GM12865 (cell line): Measurements from ENCODE around the gene LTB.

Experiments
- DNase-seq: peaks from one replicate; pipeline ENCODE4 v3.0.0; 2010; ENCODE audit warnings: low read depth
- H3K4me3 ChIP-seq: 2 replicates; pipeline ENCODE4 v1.5.1; 2011; ENCODE audit warnings: mild to moderate bottlenecking, low read depth, low read length, control low read depth
- TF ChIP-seq, protein P1 (sequence below): IDR thresholded peaks from 2 replicates; pipeline ENCODE4 v1.5.1; 2011; ENCODE audit warnings: low read length, control low read depth, low read depth, inconsistent platforms; ENCODE audit not compliant: insufficient read depth; ENCODE audit errors: missing control alignments

LTB gene, protein sequence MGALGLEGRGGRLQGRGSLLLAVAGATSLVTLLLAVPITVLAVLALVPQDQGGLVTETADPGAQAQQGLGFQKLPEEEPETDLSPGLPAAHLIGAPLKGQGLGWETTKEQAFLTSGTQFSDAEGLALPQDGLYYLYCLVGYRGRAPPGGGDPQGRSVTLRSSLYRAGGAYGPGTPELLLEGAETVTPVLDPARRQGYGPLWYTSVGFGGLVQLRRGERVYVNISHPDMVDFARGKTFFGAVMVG

DNA sequence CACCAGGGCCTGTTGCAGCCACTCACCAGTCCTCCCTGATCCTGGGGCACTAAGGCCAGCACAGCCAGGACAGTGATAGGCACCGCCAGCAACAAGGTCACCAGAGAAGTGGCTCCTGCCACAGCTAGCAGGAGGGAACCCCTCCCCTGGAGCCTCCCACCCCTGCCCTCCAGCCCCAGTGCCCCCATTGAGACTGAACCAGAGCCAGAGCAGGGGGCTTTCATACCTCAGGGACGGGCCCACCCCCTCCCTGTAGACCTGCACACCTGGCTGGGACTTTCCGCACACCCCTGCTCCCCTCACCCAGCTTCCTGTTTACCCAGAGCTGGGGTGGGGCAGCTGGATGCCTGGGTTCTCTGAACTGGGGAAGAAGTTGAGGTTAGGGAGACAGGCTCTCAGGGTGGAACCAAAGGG is at the start of gene LTB:
LTB (minus strand) TSS at position 195 of the 414 bp plus-strand sequence; CDS start at position 188, 7 bp downstream.
- H3K4me3 ChIP-seq = peak within 1 kb of the TSS; percentile 84
- peak; percentile 55 for DNase-seq
- TF ChIP-seq, protein P1, sequence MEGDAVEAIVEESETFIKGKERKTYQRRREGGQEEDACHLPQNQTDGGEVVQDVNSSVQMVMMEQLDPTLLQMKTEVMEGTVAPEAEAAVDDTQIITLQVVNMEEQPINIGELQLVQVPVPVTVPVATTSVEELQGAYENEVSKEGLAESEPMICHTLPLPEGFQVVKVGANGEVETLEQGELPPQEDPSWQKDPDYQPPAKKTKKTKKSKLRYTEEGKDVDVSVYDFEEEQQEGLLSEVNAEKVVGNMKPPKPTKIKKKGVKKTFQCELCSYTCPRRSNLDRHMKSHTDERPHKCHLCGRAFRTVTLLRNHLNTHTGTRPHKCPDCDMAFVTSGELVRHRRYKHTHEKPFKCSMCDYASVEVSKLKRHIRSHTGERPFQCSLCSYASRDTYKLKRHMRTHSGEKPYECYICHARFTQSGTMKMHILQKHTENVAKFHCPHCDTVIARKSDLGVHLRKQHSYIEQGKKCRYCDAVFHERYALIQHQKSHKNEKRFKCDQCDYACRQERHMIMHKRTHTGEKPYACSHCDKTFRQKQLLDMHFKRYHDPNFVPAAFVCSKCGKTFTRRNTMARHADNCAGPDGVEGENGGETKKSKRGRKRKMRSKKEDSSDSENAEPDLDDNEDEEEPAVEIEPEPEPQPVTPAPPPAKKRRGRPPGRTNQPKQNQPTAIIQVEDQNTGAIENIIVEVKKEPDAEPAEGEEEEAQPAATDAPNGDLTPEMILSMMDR = no peak

DNA sequence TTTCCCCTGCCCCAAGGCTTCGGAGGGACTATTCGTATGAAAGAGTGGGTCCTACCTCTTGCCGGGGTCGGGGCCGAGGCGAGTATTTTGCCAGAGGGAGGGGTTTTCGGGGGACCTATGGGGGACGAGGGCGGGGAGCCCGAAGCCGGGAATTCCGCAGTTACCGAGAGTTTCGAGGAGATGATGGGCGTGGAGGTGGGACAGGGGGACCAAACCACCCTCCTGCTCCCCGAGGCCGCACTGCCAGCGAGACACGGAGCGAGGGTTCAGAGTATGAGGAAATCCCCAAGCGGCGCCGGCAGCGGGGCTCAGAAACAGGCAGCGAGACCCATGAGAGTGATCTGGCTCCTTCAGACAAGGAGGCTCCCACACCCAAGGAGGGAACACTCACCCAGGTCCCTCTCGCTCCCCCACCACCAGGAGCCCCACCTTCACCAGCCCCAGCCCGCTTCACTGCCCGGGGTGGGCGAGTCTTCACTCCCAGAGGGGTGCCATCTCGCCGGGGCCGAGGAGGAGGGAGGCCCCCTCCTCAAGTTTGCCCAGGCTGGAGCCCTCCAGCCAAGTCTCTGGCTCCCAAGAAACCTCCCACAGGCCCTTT is 49.6 kb upstream of the LTB start:
- TF ChIP-seq, protein P1 = no peak
- no peak for DNase-seq
- no peak overlapping the region for H3K4me3 ChIP-seq

DNA sequence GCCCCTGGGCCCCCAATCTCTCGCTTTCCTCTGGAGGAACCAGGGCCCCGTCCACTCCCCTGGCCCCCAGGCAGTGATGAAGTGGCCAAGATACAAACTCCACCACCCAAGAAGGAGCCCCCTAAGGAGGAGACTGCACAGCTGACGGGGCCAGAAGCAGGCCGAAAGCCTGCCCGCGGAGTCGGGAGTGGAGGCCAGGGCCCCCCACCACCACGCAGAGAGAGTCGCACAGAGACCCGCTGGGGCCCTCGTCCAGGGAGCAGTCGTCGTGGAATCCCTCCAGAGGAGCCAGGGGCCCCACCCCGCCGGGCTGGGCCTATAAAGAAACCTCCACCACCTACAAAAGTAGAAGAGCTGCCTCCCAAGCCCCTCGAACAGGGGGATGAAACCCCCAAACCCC is 49.0 kb upstream of the LTB start:
- no peak for DNase-seq
- TF ChIP-seq, protein P1 = no peak
- H3K4me3 ChIP-seq = no peak overlapping the region

DNA sequence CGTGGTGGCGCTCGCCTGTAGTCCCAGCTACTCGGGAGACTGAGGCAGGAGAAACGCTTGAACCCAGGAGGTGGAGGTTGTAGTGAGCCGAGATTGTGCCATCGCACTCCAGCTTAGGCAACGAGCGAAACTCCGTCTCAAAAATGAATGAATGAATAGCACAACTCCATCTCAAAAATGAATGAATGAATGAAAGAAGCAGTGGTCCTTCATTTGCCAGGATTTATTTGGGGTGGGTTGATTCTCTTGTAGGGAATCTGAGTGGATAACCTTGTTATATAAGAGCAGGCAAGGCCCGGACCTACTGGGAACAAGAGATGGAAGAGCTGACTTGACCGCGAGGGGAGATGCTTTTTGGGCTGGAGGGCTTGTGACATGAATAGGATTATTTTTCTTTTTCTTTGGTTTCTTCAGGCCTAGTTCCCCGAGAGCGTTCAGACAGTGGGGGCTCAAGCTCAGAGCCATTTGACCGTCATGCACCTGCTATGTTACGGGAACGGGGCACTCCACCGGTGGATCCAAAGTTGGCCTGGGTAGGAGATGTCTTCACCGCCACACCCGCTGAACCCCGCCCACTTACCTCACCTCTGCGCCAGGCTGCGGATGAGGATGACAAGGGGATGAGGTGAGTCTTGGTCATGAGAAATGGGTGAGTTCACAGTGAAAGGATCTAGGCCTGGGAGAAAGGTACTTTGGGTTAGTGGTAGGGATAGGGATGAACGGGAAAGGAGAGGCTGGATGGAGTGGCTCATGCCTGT is 48.1 kb upstream of the LTB start:
- H3K4me3 ChIP-seq = no peak overlapping the region
- no peak for DNase-seq
- TF ChIP-seq, protein P1 = no peak

DNA sequence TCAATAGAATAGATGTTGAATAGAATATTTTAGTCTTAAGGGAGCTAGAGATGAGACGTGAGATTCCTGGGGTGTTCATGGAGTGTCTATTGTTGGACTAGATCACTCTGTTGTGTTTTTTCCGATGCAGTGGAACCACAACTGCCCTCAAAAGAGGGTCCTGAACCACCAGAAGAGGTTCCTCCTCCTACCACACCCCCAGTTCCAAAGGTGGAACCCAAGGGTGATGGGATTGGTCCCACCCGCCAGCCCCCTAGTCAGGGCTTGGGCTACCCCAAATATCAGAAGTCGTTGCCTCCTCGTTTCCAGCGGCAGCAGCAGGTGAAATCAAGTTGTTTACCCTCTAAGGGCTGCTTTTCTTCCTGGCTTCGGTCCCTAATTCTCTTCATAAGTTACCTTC is 46.8 kb upstream of the LTB start:
- no peak overlapping the region for H3K4me3 ChIP-seq
- no peak for DNase-seq
- TF ChIP-seq, protein P1 = no peak

DNA sequence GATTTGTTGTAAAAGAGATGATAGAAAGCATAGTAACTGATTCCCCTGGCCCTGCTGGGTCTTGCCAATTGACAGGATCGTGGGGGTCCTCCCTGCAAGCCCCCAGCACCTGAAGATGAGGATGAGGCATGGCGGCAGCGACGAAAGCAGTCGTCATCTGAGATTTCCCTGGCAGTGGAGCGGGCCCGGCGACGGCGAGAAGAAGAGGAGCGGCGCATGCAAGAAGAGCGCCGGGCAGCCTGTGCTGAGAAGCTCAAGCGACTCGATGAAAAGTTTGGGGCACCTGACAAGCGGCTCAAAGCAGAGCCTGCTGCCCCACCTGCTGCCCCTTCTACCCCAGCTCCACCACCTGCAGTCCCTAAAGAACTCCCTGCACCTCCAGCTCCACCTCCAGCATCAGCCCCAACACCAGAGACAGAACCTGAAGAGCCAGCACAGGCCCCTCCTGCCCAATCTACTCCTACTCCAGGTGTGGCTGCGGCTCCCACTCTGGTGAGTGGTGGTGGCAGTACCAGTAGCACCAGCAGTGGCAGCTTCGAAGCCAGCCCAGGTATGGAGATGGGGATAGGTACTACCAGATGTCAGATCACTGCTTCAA is 45.6 kb upstream of the LTB start:
- TF ChIP-seq, protein P1 = no peak
- no peak overlapping the region for H3K4me3 ChIP-seq
- DNase-seq = no peak
